ENCODE data around the gene STXBP5L. TPM values are rescaled to one million over a fixed set of nuclear protein-coding genes. Genes with fewer than 3 reads are reported as not detected.
"Not testable (repeated sequence)": the region's sequence is repeated elsewhere in the genome, so short reads cannot be mapped to it uniquely, and the experiment has no call there.

Gene STXBP5L
- total RNA-seq, 1 donor from 2014 or later, result 1.7 TPM

GRCh38 chr3:121362035-121362734, 454.2 kb downstream of the STXBP5L start:
- Mint-ChIP-seq H3K4me1 (no peaks in the 10 kb centered on the region), H3K36me3 (no peaks in the 10 kb centered on the region), H3K9me3 (peaks cover 21% of the 10 kb centered on the region), H3K27ac (no peak overlapping the region), H3K4me3 (no peak overlapping the region), H3K27me3 (ENCODE audit: low read depth) (no peaks in the 10 kb centered on the region)
- TF ChIP-seq, protein P1, sequence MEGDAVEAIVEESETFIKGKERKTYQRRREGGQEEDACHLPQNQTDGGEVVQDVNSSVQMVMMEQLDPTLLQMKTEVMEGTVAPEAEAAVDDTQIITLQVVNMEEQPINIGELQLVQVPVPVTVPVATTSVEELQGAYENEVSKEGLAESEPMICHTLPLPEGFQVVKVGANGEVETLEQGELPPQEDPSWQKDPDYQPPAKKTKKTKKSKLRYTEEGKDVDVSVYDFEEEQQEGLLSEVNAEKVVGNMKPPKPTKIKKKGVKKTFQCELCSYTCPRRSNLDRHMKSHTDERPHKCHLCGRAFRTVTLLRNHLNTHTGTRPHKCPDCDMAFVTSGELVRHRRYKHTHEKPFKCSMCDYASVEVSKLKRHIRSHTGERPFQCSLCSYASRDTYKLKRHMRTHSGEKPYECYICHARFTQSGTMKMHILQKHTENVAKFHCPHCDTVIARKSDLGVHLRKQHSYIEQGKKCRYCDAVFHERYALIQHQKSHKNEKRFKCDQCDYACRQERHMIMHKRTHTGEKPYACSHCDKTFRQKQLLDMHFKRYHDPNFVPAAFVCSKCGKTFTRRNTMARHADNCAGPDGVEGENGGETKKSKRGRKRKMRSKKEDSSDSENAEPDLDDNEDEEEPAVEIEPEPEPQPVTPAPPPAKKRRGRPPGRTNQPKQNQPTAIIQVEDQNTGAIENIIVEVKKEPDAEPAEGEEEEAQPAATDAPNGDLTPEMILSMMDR (IDR thresholded peaks at IDR 0.05; ENCODE audit: unreplicated experiment), result no peak
- DNase-seq (ENCODE audit: low spot score in 2 of 2, unreplicated experiment in 2 of 2), result no peak

- not testable (repeated sequence) for H3K27ac Mint-ChIP-seq; DNase-seq (ENCODE audit: low spot score in 2 of 2, unreplicated experiment in 2 of 2); H3K36me3 Mint-ChIP-seq; H3K4me1 Mint-ChIP-seq; H3K27me3 Mint-ChIP-seq (ENCODE audit: low read depth); H3K4me3 Mint-ChIP-seq
- H3K9me3 Mint-ChIP-seq, result peaks cover 24% of the 10 kb centered on the region
Observed at GRCh38 chr3:121388308-121388707, 480.3 kb downstream of the STXBP5L start.

GRCh38 chr3:121395967-121396366, 488.0 kb downstream of the STXBP5L start:
- not testable (repeated sequence) for H3K4me3 Mint-ChIP-seq; H3K27ac Mint-ChIP-seq; DNase-seq (ENCODE audit: low spot score in 2 of 2, unreplicated experiment in 2 of 2); H3K27me3 Mint-ChIP-seq (ENCODE audit: low read depth); H3K36me3 Mint-ChIP-seq; H3K4me1 Mint-ChIP-seq
- H3K9me3 Mint-ChIP-seq, result peaks cover 24% of the 10 kb centered on the region

- H3K9me3 Mint-ChIP-seq, result peaks cover 14% of the 10 kb centered on the region
Observed at GRCh38 chr3:121398051-121398450, 490.0 kb downstream of the STXBP5L start.

DNA sequence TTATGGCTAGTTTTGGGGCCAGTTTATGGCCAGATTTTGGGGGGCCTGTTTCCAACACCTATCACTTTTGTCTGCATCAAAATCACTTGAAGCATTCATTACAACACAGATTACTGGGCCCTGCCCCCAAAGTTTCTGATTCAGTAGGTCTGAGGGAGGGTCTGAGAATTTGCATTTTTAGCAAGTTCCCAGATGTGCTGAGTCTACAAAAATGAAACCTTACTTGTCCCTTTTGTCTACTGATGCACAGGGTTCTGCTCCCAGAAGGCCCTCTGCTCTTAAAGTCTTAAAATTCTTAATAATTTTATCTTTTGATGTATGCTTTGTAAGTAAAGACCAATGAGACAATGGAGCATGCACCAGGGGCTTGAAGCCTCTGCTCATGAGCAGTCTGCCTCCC, 491.8 kb downstream of the STXBP5L start:
- TF ChIP-seq, protein P1 (IDR thresholded peaks at IDR 0.05; ENCODE audit: unreplicated experiment), result no peak
- no peaks in the 10 kb centered on the region for H3K4me1 Mint-ChIP-seq
- H3K4me3 Mint-ChIP-seq, result no peak overlapping the region
- no peaks in the 10 kb centered on the region for H3K9me3 Mint-ChIP-seq
- H3K27me3 Mint-ChIP-seq (ENCODE audit: low read depth), result no peaks in the 10 kb centered on the region
- no peak overlapping the region for H3K27ac Mint-ChIP-seq
- no peak for DNase-seq (ENCODE audit: low spot score in 2 of 2, unreplicated experiment in 2 of 2)
- H3K36me3 Mint-ChIP-seq, result no peaks in the 10 kb centered on the region

More at GRCh38 chr3:121398051-121398450, 490.0 kb downstream of the STXBP5L start:
- DNase-seq (ENCODE audit: low spot score in 2 of 2, unreplicated experiment in 2 of 2); H3K27me3 Mint-ChIP-seq (ENCODE audit: low read depth); H3K4me3 Mint-ChIP-seq; H3K36me3 Mint-ChIP-seq; H3K4me1 Mint-ChIP-seq: not testable (repeated sequence)
- H3K27ac Mint-ChIP-seq, result peak overlapping the region; percentile 8

DNA sequence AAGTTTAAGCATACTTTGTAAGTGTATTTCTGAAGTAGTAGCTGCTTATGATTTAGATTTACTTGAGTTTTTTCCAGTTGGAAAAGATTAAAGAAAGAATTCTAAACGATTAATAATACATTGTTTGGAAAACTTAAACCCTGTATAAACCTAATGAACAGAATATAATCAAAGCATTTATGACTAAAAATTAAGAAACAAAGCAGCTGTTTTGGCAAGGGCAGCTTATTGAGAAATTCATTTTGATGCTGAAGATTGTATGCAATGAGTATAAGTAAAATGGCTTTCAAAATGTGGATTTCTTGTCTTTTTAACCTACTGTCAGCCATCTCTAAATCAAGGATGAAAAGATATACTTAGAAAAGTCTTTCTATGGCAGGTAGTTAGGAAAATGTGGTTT, 497.6 kb downstream of the STXBP5L start:
- Mint-ChIP-seq H3K27me3 (ENCODE audit: low read depth) (no peaks in the 10 kb centered on the region), H3K4me1 (no peaks in the 10 kb centered on the region), H3K9me3 (no peaks in the 10 kb centered on the region), H3K36me3 (no peaks in the 10 kb centered on the region), H3K4me3 (no peak overlapping the region), H3K27ac (no peak overlapping the region)
- DNase-seq (ENCODE audit: low spot score in 2 of 2, unreplicated experiment in 2 of 2), result no peak
- TF ChIP-seq, protein P1 (IDR thresholded peaks at IDR 0.05; ENCODE audit: unreplicated experiment), result no peak

DNA sequence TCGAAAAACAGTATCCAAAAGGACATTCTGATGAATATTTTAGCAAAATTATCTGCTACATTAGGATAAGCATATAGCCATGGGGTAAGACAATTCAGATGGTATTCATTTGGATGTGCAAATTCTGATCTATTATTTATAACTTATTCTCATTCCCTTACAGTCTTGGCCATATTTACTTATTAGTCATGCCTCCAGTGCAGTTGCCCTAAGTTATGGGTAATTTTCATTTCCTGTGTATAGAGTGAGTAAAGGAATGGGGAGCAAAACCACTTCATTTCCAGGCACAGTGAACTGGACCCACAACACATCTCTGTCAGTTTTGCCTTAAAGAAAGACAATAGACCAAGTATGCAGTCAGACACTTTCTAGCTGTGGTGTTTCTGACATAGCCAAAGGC, 503.5 kb downstream of the STXBP5L start:
- no peaks in the 10 kb centered on the region for H3K27me3 Mint-ChIP-seq (ENCODE audit: low read depth)
- no peak overlapping the region for H3K27ac Mint-ChIP-seq
- H3K4me1 Mint-ChIP-seq, result no peaks in the 10 kb centered on the region
- TF ChIP-seq, protein P1 (IDR thresholded peaks at IDR 0.05; ENCODE audit: unreplicated experiment), result no peak
- no peaks in the 10 kb centered on the region for H3K36me3 Mint-ChIP-seq
- H3K4me3 Mint-ChIP-seq, result no peak overlapping the region
- no peak for DNase-seq (ENCODE audit: low spot score in 2 of 2, unreplicated experiment in 2 of 2)
- H3K9me3 Mint-ChIP-seq, result no peaks in the 10 kb centered on the region

All from mesothelial cell of epicardium (in vitro differentiated cells).